ENCODE measurements around the gene TAF3.
"Not testable (repeated sequence)": the region's sequence is repeated elsewhere in the genome, so short reads cannot be mapped to it uniquely, and the experiment has no call there.

TAF3 gene

DNA sequence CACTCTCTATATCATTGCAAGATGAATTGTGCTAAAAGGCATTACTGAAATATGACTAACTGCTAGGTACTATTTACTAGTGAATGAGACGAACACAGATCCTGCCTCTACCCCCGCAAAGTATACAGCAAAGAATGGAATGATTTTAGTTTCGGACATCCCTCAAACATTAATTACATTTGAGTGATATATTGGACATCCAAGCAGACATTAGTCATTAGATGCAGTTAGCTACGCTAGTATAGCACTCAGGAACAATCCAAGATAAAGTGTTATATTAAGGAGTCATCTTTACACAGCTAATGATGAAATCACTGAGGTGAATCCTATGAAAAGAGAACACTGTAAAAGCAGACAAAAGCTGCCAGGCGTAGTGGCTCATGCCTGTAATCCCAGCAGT, 7.3 kb upstream of the TAF3 start:
- no peak for DNase-seq (ENCODE audit: low read depth)

DNA sequence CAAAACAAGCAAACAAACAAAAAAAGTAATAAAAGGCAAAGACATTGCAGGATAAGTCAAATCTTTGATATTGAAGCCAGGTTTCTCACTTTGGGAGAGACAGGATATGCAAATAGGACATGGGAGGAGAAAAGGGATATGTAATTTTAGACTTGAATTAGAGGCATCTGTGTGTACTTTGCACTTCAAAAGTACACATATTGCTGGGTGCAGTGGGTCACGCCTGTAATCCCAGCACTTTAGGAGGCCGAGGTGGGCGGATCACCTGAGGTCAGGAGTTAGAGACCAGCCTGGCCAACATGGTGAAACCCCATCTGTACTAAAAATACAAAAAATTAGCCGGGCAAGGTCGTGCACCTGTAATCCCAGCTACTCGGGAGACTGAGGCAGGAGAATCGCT, 6.6 kb upstream of the TAF3 start:
- not testable (repeated sequence) for DNase-seq (ENCODE audit: low read depth)

DNA sequence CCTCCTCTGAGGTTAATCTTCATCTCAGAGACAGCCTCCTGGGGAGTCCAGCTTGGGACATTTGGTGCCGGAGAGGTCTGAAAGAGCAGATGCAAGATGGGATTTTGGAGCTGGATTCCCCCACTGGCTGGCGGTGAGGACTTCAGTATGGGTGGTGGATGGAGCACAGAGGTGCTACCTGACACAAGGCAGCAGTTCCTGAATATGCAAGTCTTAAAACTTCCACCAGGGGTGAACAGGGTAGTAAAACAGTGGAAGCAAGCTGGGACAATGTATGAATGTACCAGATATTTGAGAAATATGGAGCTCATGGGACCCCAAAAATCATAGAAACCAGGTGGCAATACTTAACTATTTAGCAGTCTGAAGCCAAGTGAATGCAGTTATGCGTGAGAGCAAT, 4.8 kb upstream of the TAF3 start:
- DNase-seq (ENCODE audit: low read depth) = no peak

DNA sequence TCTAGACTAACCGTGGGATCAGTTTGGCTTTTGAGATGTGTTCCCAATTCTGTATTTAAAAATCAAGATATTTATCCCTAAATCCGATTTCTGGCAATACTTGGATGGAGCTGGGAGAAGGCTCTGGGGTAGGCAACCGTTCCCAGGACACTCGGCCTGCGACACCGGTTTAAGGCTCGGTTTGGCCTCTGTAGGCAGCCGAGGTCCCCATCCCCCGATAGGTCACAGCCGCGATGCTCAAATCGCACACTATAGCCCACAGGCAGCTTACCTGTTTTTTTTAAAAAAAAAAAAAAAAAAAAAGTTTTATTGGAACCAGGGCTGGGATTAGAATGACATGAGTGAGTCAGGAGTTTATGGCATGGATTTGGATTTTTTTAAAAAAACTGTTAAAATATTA, 729 bp upstream of the TAF3 start:
- DNase-seq (ENCODE audit: low read depth) = no peak

DNA sequence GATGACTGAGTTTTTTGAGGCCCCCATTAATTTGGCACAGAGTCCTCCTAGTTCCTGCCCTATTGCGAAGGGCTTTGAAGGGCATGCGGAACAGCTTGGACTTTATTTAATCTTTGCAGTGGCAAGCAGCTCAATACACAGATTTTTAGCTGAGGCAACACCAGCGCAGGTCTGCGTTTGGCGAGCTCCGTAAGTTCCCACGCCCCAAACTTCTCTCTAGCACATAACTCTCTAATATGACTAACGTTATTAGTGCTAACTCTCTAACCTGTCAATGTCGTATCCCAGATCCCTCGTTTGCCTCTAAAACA, 366 bp upstream of the TAF3 start:
- DNase-seq (ENCODE audit: low read depth) = no peak

DNA sequence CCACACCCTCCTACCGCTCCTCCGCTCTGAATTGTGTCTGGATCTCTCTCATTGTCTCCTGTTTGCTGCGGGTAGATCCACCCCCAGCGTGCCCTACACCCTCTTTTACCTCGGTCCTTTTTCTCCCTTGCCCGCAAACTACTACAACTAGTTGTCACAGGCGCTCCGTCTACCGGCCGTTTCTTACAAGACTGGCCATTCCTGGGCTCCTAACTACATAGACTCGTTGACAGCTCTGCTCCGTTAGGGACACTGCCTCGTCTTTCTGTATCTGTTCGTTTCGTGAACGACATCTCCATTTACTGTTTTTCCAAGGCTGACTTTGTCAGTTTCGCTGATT, 786 bp downstream of the TAF3 start:
- DNase-seq (ENCODE audit: low read depth) = no peak

DNA sequence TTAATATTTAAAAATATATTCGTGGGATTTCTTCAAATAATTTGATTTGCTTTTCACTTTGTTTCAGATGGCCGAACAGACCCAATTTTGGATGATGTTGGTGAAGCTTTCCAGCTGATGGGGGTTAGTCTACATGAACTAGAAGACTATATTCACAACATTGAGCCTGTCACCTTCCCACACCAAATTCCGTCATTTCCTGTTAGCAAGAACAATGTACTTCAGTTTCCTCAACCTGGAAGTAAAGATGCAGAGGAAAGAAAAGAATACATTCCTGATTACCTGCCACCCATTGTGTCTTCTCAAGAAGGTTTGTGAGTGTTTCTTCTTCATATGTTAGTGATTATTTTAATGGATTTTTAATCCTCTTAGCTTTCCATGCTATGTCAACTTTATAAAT, 5.9 kb downstream of the TAF3 start:
- DNase-seq (ENCODE audit: low read depth) = no peak

DNA sequence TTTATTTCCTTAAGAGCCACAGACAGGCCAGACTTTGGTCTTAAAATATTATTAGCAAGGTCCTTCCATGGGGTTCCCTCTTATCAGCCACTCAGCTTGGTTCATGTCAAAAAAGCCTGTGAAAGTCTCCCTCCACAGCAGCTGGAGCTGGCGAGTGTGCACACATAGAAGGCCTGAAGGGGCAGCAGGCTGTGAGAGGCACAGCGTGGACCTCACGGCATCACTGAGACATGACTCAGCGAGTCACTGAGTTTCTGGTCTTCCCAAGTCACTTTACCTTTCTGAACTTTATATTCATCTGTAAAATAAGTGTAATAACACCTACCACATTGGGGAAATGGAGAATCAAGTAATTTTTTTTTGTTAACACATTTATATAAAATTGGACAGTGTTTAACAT, 8.7 kb downstream of the TAF3 start:
- DNase-seq (ENCODE audit: low read depth) = no peak

DNA sequence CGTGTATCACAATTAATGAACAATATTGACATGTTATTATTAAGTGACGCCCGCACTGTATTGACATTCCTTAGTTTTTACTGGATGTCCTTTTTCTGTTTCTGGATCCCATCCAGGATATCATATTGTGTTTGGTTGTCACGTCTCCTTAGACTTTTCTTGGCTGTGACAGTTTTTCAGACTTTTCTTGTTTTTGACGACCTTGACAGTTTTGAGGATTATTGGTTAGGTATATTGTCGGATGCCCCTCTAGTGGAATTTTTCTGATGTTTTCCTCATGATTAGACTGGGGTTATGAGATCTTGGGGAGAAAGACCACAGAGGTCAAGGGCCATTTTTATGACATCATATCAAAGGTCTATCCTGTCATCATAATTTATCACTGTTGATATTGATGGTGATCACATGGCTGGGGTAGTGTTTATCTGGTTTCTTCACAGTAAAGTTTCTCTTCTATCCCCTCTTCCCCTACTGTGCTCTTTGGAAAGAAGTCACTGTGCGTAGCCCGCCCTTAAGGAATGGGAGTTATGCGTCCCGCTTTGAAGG, 11.1 kb downstream of the TAF3 start:
- no peak for DNase-seq (ENCODE audit: low read depth)

DNA sequence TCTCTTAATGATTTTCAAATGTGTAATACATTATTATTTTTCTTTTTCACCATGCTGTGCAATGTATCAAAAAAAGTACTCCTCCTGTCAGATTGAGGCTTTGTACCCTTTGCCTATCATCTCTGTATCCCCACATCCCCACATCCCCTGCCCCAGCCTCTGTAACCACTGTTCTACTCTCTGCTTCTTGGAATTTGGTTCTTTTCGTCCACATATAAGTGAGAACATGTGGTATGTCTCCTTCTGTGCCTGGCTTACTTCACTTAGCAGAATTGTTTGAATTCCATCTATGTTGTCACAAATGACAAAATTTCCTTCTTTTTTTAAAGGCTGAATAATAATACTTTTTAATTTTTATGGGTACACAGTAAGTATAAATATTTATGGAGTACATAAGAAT, 13.8 kb downstream of the TAF3 start:
- DNase-seq (ENCODE audit: low read depth) = no peak

DNA sequence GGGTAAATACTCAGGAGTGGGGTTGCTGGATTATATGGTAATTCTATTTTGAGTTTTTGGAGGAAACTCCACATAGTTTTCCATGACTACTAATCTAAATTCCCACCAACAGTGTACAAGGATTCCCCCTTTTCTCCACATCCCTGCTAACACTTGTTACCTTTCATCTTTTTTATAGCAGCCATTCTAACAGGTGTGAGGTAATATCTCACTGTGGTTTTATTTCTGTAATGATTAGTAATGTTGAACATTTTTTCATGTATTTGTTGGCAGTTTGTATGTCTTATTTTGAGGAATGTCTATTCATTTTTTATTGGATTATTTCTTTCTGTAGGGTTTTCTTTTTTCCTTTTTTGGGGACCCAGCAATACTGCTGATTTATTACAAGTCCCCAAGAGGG, 14.9 kb downstream of the TAF3 start:
- DNase-seq (ENCODE audit: low read depth) = no peak

DNA sequence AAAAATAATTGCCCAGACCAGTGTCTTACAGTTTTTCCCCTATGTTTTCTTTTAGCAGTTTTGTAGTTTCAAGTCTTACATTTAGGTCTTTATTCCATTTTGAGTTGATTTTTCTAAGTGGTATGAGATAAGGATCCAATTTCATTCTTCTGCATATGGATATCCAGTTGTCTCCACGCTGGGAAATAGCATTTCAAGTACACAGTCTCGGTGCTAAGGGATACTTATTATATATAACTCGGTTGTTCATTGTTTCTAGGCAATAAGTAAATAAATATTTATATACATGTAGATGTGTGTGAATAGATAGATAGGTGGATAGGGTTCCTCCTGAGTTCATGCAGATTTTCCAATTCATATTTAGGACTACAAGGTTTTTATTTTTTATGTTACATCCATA, 16.0 kb downstream of the TAF3 start:
- DNase-seq (ENCODE audit: low read depth) = no peak

DNA sequence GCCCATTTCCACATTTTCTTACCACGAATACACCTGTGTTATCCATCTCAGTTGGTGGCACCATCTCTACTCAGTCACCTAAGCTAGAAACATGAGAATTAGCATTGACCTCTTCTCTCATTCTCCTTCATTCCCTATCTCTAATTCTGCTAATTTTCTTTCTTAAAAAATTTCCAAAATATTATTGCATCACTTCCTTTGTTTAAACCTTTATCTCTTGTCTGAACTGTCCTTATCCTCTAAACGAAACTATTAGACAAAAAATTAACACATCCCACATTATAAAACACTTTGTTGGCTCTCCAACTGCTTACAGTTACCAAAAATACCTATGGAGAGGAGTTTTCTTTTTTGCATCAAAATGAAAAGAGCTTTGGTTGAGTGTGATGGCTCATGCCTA, 18.3 kb downstream of the TAF3 start:
- no peak for DNase-seq (ENCODE audit: low read depth)

DNA sequence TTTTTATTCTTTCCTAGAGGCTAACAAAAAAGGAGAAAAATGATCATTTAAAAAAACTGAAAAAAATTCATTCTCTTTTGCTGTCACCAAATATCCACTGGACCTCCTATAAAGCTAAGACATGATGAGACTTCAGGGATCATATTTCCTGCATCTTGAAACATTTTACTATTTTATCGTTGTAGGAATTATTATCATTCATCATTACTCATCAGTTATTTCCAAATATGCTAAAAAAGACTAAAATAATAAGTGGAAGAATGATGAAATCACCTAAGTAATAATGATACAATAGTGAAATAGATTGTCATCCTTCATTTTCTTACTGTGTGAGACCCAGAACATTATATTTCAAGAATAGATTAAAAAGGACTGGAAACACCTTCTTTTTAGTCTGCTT, 28.3 kb downstream of the TAF3 start:
- no peak for DNase-seq (ENCODE audit: low read depth)

DNA sequence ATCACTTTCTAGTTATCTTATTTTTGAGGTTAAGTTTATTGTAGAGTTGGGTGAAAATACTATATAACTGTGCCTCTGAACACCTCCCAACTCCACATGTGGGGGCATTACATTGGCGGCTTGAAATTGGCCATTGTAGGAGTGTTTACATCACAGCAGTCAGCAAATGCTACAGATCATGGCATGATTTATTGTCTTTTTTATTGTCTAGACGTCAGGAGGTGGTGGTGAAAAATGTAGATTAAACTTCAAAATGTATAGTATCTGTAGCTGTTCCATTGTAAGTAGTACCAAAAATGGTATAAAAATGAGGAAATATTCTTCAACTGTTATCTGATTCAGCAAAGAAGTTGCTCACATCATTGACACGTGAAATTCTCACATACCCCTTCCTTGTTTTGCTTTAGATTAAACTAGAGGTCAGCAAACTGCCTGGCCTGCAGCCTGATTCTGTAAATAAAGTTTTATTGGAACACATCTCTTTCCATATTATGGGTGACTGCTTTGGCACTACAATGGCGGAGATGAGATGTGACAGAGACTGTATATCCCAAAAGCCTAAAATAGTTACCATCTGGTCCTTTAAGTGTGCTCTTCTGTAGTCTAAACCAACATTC, 35.0 kb downstream of the TAF3 start:
- DNase-seq (ENCODE audit: low read depth) = no peak

DNA sequence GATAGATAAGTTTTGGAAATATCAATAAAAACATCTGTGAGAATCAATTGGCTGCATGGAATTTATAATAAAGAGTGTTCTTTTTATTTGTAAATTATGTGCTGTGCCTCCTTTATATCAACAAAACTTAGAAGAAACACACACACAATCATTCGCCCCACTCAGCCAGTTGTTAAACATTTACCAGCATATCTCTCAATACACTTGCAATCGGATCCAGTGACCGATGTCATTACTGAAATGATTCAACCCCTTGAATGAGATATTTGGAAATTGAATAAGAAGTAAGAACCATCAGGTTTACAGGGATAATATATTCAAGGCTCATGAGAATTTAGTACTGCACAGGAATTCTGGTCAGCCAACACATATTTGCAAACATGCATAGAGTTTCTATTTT, 35.6 kb downstream of the TAF3 start:
- DNase-seq (ENCODE audit: low read depth) = no peak

DNA sequence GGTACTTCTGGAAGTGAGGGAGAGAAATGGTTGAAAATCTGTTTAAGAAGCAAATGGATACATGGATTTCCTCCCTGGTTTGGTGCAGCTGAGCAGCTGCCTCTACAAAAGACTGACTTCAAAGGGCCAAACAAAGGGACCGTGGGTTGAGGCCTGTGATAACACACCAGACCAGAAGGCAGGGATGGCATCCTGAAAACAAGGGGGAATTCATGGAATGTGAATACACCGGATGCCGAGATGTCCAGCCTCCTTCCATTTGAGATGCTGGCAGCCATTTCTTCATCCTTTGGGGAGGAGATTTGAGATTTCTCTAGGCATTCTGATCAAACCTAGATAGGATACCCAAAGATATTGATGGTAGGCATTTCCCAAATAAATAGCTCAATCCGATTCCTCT, 36.9 kb downstream of the TAF3 start:
- no peak for DNase-seq (ENCODE audit: low read depth)

DNA sequence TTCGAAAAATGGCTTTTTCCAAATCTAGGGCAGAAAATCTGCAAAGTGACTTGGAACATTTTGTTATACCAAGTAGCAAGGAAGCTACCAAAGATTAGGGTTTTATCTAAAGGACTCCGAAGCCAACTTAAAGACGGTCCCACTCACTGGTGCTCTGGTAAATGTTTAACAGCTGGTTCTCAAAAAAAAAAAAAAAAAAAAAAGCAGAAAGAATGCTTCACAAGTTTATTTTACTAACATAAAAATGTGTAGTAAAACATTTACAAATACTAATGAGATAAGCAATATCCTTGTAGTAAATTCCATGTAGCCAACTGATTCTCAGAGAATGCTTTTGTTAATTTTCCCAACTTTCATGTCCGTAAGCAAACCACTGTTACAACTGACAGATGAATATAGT, 38.4 kb downstream of the TAF3 start:
- no peak for DNase-seq (ENCODE audit: low read depth)

DNA sequence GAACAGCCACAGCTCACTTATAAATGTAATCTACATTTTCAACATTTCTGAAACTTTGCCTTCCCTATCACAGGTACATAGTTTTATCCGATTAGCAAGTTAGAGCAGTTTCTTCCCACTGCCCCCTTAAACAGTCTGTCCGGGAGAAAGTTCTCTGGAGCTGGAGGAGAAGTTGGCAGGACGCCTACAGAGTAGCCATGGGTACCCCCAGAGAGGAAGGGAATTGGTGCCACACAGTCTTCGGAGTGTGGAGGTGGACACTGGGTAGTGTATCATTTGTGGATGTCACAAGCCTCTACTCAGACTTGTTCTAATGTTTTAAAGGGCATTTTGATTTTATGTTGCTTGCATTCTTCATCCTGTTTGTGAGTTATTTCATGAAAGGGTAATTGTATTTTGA, 39.0 kb downstream of the TAF3 start:
- DNase-seq (ENCODE audit: low read depth) = no peak

DNA sequence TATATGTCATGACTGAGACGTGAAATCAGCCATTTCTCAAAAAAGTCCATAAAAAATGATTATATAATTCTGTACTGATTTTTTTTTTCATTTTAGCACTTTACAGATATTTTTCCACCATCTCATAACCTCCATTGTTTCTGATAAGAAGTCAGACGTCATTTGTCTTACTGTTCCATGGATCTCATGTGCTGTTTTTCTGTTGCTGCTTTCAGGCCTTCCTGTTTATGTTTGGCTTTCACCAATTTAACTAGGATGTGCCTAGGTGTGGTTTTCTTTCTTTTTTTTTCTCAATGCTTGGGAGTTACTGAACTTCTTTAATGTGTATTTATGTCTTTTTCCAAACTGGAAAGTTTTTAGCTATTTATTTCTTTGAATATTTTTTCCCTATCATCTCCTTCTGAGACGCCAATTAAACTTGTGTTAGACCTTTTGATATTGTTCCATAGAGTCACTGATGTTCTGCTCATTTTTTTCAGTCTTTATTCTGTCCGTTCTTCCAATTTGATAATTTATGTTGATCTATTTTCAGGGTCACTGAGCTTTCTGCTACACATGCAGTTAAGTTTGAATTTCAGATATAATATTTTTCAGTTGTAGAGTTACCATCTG, 43.3 kb downstream of the TAF3 start:
- no peak for DNase-seq (ENCODE audit: low read depth)

DNA sequence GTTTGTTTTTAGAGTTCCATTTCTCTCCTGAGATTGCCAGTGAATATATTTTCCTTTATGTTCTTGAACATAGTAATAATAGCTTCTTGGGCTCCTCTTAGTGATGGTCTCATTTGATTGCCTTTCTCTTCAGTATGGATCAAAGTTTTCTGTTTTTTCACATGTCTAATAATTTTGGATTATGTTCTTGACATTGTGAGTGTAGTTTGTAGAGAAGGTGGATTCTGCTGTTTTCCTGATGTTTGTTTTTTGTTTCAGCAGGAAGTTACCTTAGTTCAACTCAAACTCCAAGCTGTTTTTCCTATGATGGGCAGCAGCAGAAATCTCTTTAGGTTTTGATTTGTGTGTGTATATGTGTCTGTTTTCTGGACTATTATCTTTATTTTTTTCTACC, 43.8 kb downstream of the TAF3 start:
- DNase-seq (ENCODE audit: low read depth) = no peak

DNA sequence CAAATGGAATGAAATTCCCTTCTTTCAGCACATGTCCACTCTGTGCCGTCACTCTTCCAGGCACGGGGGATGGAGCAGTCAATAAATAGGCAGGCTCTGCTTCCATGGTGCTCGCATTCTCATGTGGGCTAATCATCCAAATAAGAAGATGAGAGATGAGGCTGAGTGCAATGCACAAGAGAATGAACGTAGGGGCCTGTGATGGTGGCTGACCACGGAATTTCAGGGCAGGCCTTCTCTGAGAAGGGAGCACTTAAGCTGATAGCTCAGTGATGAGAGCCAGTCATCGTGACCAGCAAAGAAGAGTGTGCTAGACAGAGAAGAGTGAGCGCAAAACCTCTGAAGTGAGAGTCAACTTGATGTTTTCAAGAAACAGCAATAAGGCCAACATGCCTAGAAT, 47.9 kb downstream of the TAF3 start:
- no peak for DNase-seq (ENCODE audit: low read depth)

DNA sequence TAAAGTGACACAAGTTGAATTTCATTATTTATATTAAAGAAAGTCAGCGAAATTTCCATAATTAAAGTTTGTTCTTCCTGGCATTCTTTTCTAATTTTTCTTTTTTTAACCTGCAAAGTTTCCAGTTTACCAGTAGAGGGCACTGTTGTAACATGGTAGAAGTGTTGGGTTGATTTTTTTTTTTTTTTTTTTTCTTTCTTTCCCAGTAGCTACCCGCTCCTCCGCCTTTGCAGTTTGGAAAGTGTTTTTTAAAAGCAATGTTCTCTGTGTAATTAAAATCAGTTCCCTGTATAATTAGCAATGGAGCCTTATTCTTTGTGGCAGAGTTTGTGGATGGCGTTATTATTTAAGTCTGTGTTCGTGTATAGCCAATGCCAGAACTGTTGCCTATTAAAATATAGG, 53.7 kb downstream of the TAF3 start:
- no peak for DNase-seq (ENCODE audit: low read depth)

DNA sequence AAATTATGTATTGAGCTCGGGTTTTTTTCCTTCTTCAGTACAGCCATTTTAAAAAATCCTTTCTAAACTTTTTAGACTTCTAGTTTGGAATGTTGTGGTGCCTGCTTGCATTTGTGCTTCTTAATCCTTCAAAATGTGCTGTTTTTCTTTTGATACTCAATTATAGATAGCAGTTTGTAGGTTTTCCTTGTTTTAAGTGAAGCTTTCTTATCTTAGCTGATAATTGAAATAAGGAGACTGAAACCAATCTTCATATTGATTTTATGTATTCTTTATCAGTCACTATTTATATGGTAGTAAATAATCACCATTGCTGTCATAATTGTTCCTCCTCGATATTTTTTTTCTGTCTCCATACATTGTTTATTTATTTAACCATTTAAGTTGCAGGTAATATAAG, 56.6 kb downstream of the TAF3 start:
- no peak for DNase-seq (ENCODE audit: low read depth)

Measured in stimulated activated CD8-positive, alpha-beta memory T cell treated with anti-CD3 and anti-CD28 coated beads, Interleukin-12 subunit alpha, Interleukin-12 subunit beta, amount 100 ng/mL, for 4 hours (primary cell).